Hematopoietic multipotent progenitor cell treated with erythropoietin and hydrocortisone succinate and interleukin-3 and kit ligand, for 6 days (in vitro differentiated cells): ENCODE measurements around the gene IL12A.

ENCODE experiments used
- DNase-seq: peaks from one replicate; pipeline ENCODE4 v3.0.0-alpha.2; 2015

Gene IL12A

GRCh38 chr3:160027541-160028195 is 39.0 kb downstream of the IL12A start:
- DNase-seq: peak; percentile 85

GRCh38 chr3:160035757-160036156 is 47.1 kb downstream of the IL12A start:
- DNase-seq: no peak

- peak; percentile 67 for DNase-seq
Observed at GRCh38 chr3:160038862-160039562, 50.4 kb downstream of the IL12A start.

GRCh38 chr3:160040181-160040580 is 51.5 kb downstream of the IL12A start:
- DNase-seq: no peak

- DNase-seq: no peak
Observed at GRCh38 chr3:160041465-160041864, 52.8 kb downstream of the IL12A start.

- no peak for DNase-seq
Observed at GRCh38 chr3:160044121-160044520, 55.5 kb downstream of the IL12A start.
